ENCODE measurements around the gene TANGO6. TPM values are rescaled to one million over a fixed set of nuclear protein-coding genes. Genes with fewer than 3 reads are reported as not detected.

The TANGO6 gene
- total and polyA plus RNA-seq, 2 of the 8 experiments (the other 6 are each of a cell fraction or from before 2014, with no cell fraction given), result 5.0 to 19.5 TPM

DNA sequence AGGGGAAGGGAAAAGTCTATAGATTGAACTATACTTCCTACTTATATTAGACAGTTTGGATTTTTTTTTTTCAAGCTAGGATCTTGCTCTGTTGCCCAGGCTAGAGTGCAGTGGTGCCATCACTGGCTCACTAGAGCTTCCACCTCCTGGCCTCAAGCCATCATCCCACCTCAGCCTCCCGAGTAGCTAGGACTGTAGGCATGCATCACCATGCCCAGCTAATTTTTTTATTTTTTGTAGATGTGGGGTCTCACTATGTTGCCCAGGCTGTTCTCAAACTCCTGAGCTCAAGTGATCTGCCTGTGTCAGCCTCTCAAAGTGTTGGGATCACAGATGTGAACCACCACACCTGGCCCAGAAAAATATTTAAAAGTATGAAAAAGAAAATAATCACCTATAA, 141.1 kb downstream of the TANGO6 start:
- TF ChIP-seq KDM1A (IDR thresholded peaks at IDR 0.05; ENCODE audit: borderline replicate concordance, low read length) (0 out of 2 replicates have a peak, but pooled peaks have one; percentile 59), ASH2L (IDR thresholded peaks at IDR 0.05; ENCODE audit: low read length) (no peak)
- H3K36me3 ChIP-seq (ENCODE audit: control insufficient read depth in 2 of 4, insufficient read depth in 4 of 4, low read length in 3 of 4), result no peaks in the 10 kb centered on the region
- H2BK15ac ChIP-seq (ENCODE audit: low read length), result no peak overlapping the region
- no peak overlapping the region for H3K56ac ChIP-seq (replicated peaks; ENCODE audit: insufficient read length, low read depth, low read length)
- no peak overlapping the region for H3K4ac ChIP-seq (replicated peaks; ENCODE audit: insufficient read length, low read depth, low read length)
- 96% methylated on average over 1 of the region's 1 CpG; no CpG with 5 or more reads in 1 of the 2 experiments for WGBS, 2 experiments (ENCODE audit: extremely low coverage in 1 of 2, insufficient coverage in 1 of 2, insufficient read length in 1 of 2, insufficient replicate concordance in 2 of 2, low coverage in 1 of 2, low lambda C conversion rate in 2 of 2, missing lambda C conversion rate in 1 of 2)
- no peak overlapping the region for H2BK120ac ChIP-seq (replicated peaks; ENCODE audit: low read depth, low read length)
- no peak overlapping the region for H2AFZ ChIP-seq (ENCODE audit: low read length)
- H3K14ac ChIP-seq (ENCODE audit: insufficient read length), result no peak overlapping the region
- H3K4me1 ChIP-seq (replicated peaks in 1 of 4; ENCODE audit: control insufficient read depth in 3 of 4, insufficient read depth in 4 of 4, low read length in 3 of 4), result peaks cover 0 to 9% (median 5%) of the 10 kb centered on the region in 4 experiments; a peak in 2 of 7 replicates
- no peak overlapping the region for H4K8ac ChIP-seq (ENCODE audit: extremely low read depth, insufficient read depth, low read length)
- no peak overlapping the region for H4K91ac ChIP-seq (replicated peaks; ENCODE audit: insufficient read length, low read length)
- no peak overlapping the region for H2BK5ac ChIP-seq (ENCODE audit: low read depth, low read length)
- H2AK5ac ChIP-seq (ENCODE audit: low read depth, low read length), result no peak overlapping the region
- no peak overlapping the region for H3K27ac ChIP-seq (ENCODE audit: low read depth, low read length)
- no peak overlapping the region for H3K18ac ChIP-seq (ENCODE audit: extremely low read depth, low read length)
- DNase-seq (ENCODE audit: low read depth in 1 of 2, low spot score in 2 of 2) (no peak), FAIRE-seq (no peak)
- ChIA-PET POLR2A (ENCODE audit: partially characterized antibody) (interaction anchor here (1.1 kb wide), 2 partner anchors 105 to 145 kb away, joined by 3 read pairs; no protein-coding TSS in a partner anchor), CTCF (ENCODE audit: partially characterized antibody) (interaction anchor here (0.5 to 2.7 kb wide), 11 partner anchors 7 to 813 kb away, joined by 3 to 8 read pairs (median 4); partner anchors contain the start of gene HAS3)
- no peak overlapping the region for H4K5ac ChIP-seq (ENCODE audit: insufficient read length, low read depth, low read length)
- no peak overlapping the region for H3K4me3 ChIP-seq (ENCODE audit: extremely low read depth in 1 of 4, insufficient read depth in 2 of 4, low read depth in 3 of 4, low read length in 4 of 4)
- H3K4me2 ChIP-seq (ENCODE audit: insufficient read depth in 1 of 2, low read depth in 2 of 2, low read length in 2 of 2), result no peak overlapping the region
- H2BK12ac ChIP-seq (ENCODE audit: low read depth, low read length), result no peak overlapping the region
- no peaks in the 10 kb centered on the region for H3K9me3 ChIP-seq (ENCODE audit: insufficient read depth in 2 of 2, low read depth in 1 of 2, low read length in 1 of 2)
- H3K9ac ChIP-seq (replicated peaks in 1 of 4; ENCODE audit: extremely low read depth in 1 of 4, low read depth in 3 of 4, low read length in 3 of 4), result no peak overlapping the region
- no peaks in the 10 kb centered on the region for H3K27me3 ChIP-seq (replicated peaks in 1 of 4; ENCODE audit: control insufficient read depth in 3 of 4, extremely low read depth in 1 of 4, insufficient read depth in 3 of 4, low read length in 3 of 4)
- H3K23me2 ChIP-seq (ENCODE audit: low read depth, low read length), result no peaks in the 10 kb centered on the region; the same call in 1 of the 2 replicates
- H3K79me1 ChIP-seq (ENCODE audit: low read depth, low read length), result no peaks in the 10 kb centered on the region
- H3K23ac ChIP-seq (ENCODE audit: insufficient read length), result no peak overlapping the region
- H3K79me2 ChIP-seq (ENCODE audit: control insufficient read depth in 1 of 2, insufficient read depth in 2 of 2, low read length in 2 of 2), result no peaks in the 10 kb centered on the region
- H2BK20ac ChIP-seq (ENCODE audit: low read length), result no peak overlapping the region
- H4K20me1 ChIP-seq (replicated peaks in 1 of 2; ENCODE audit: control insufficient read depth in 1 of 2, insufficient read depth in 2 of 2, low read length in 2 of 2), result no peaks in the 10 kb centered on the region
